Stomach (tissue), 9 donors: ENCODE measurements around the gene PPOX. TPM values are rescaled to one million over a fixed set of nuclear protein-coding genes. Genes with fewer than 3 reads are reported as not detected.

ENCODE experiments used
- DNase-seq, 2 donors: peaks; one replicate each; pipeline versions ENCODE4 v3.0.0 to v3.0.0-alpha.2; 2013 to 2019
- H3K27ac ChIP-seq, 5 donors: fragments of 200-600 bp in 4 of 5; sonication (generic) in 4 of 5; one replicate each; pipeline ENCODE4 v1.5.1; 2013 to 2019; ENCODE audit warnings: mild to moderate bottlenecking in 1 of 5, moderate library complexity in 1 of 5
- H3K27me3 ChIP-seq, 3 donors: fragments of 200-600 bp; sonication (generic); one replicate each; pipeline ENCODE4 v1.5.1; 2017 to 2019; ENCODE audit warnings: mixed run types in 1 of 3
- H3K36me3 ChIP-seq, 4 donors: fragments of 200-600 bp; sonication (generic); 1 replicate in 3 of 4; 2 replicates in 1 of 4; pipeline ENCODE4 v1.5.1; 2016 to 2019
- H3K4me1 ChIP-seq, 4 donors: fragments of 200-600 bp; sonication (generic); one replicate each; pipeline ENCODE4 v1.5.1; 2016 to 2019
- H3K4me3 ChIP-seq, 4 donors: fragments of 200-600 bp; sonication (generic) in 3 of 4; one replicate each; pipeline ENCODE4 v1.5.1; 2016 to 2019; ENCODE audit warnings: mild to moderate bottlenecking in 1 of 4
- H3K9me3 ChIP-seq, 4 donors: fragments of 200-600 bp; sonication (generic); one replicate each; pipeline ENCODE4 v1.5.1; 2016 to 2019
- CTCF ChIP-seq, 7 experiments: fragments of 450-650 bp in 4 of 7; fragments of 200-600 bp in 3 of 7; sonication (generic) in 3 of 7; IDR thresholded peaks; one replicate each; pipeline ENCODE4 v1.5.1; 2016 to 2019; ENCODE audit warnings: antibody characterized with exemption in 7 of 7, control low read depth in 2 of 7, mild to moderate bottlenecking in 1 of 7
- EP300 ChIP-seq: sonication (generic); formaldehyde crosslinking; IDR thresholded peaks from one replicate; pipeline ENCODE4 v1.6.1; 2017; ENCODE audit warnings: antibody characterized with exemption
- POLR2A ChIP-seq, 4 donors: fragments of 450-650 bp; IDR thresholded peaks; one replicate each; pipeline ENCODE4 v1.6.1; 2016; ENCODE audit warnings: antibody characterized with exemption in 4 of 4, control low read depth in 2 of 4, mild to moderate bottlenecking in 1 of 4, moderate library complexity in 1 of 4
- POLR2AphosphoS5 ChIP-seq, 3 donors: sonication (generic); formaldehyde crosslinking; IDR thresholded peaks; one replicate each; pipeline ENCODE4 v1.6.1; 2016; ENCODE audit warnings: antibody characterized with exemption in 3 of 3
- WGBS, 5 donors: extraction: QIAGEN DNeasy Blood & Tissue Kit in 3 of 5; methylation state at CpG; one replicate each; pipeline versions ENCODE4 v1.1.5 to v1.1.7; 2013 to 2018; 5-methylcytosine and 5-hydroxymethylcytosine counted together
- intact Hi-C: fragments of 100-400 bp; cut with DNase I; formaldehyde crosslinking; loops from one replicate; pipeline ENCODE4 v1.15.1; 2023; ENCODE audit warnings: low total_unique reads
- polyA plus RNA-seq, 3 donors: library from polyadenylated mRNA; stranded (reverse); fragments of 200-250 nt; gene quantifications; one replicate each; pipeline ENCODE4 v1.2.3, GENCODE V29; 2013
- total RNA-seq, 5 donors: library from RNA; depleted of rRNA; stranded (reverse); fragments of >200 nt; gene quantifications; one replicate each; pipeline versions ENCODE4 v1.1.0 to v1.2.3, GENCODE V29; 2014 to 2016
- donor health status: healthy with polysubstance abuse.
- donor health status: Bipolar disorder and iron deficiency.
- donor health status: healthy.

PPOX gene
- total and polyA plus RNA-seq, 8 donors = 9.5 to 52.7 (median 31.8) TPM

GRCh38 chr1:161216945-161217712, 50.9 kb downstream of the PPOX start:
- H3K4me1 ChIP-seq = peaks cover 0 to 10% (median 0%) of the 10 kb centered on the region in 4 donors
- WGBS, 5 donors = 39 to 63% (median 44%) methylated on average over 7 of the region's 7 CpGs
- H3K4me3 ChIP-seq = peak overlapping the region in 3 of 4 donors; percentile 26 to 32 (median 31)
- no peaks in the 10 kb centered on the region for H3K27me3 ChIP-seq
- intact Hi-C loops = no loop called here
- no peak for DNase-seq
- H3K36me3 ChIP-seq = peaks cover 25 to 41% (median 32%) of the 10 kb centered on the region in 4 donors
- peak overlapping the region; percentile 55 to 87 (median 77) for H3K27ac ChIP-seq
- no peaks in the 10 kb centered on the region for H3K9me3 ChIP-seq
- TF ChIP-seq POLR2AphosphoS5 (IDR thresholded peaks at IDR 0.05) (peak in 2 of 3 donors; percentile 49 to 57), EP300 (no peak), POLR2A (IDR thresholded peaks at IDR 0.05) (no peak)

- Histone ChIP-seq H3K4me1 (peaks cover 0 to 10% (median 0%) of the 10 kb centered on the region in 4 donors), H3K27ac (peak overlapping the region in 4 of 5 donors; percentile 60 to 87 (median 80)), H3K27me3 (no peaks in the 10 kb centered on the region), H3K36me3 (peaks cover 18 to 34% (median 25%) of the 10 kb centered on the region in 4 donors), H3K4me3 (peak overlapping the region in 1 of 4 donors; percentile 32), H3K9me3 (no peaks in the 10 kb centered on the region)
- intact Hi-C loops = no loop called here
- no peak for TF ChIP-seq POLR2AphosphoS5 (IDR thresholded peaks at IDR 0.05)
- TF ChIP-seq POLR2A (IDR thresholded peaks at IDR 0.05) = no peak
- no peak for TF ChIP-seq EP300
- no peak for TF ChIP-seq CTCF (IDR thresholded peaks at IDR 0.05)
- DNase-seq = no peak
- WGBS, 5 donors = 71 to 75% (median 73%) methylated on average over 5 to 6 of the region's 6 CpGs
Measured at GRCh38 chr1:161217831-161218230, 51.6 kb downstream of the PPOX start.

- peaks cover 0 to 10% (median 0%) of the 10 kb centered on the region in 4 donors for H3K4me1 ChIP-seq
- WGBS, 5 donors = 49 to 65% (median 60%) methylated on average over 7 to 8 of the region's 8 CpGs
- H3K4me3 ChIP-seq = peak overlapping the region in 1 of 4 donors; percentile 32
- intact Hi-C loops = no loop called here
- H3K27me3 ChIP-seq = no peaks in the 10 kb centered on the region
- TF ChIP-seq POLR2AphosphoS5 (IDR thresholded peaks at IDR 0.05) (no peak), POLR2A (IDR thresholded peaks at IDR 0.05) (no peak)
- DNase-seq = no peak
- H3K27ac ChIP-seq = peak overlapping the region in 2 of 5 donors; percentile 83 to 87
- H3K36me3 ChIP-seq = peaks cover 12 to 27% (median 19%) of the 10 kb centered on the region in 4 donors
- no peaks in the 10 kb centered on the region for H3K9me3 ChIP-seq
Measured at GRCh38 chr1:161218301-161219077, 52.3 kb downstream of the PPOX start.

GRCh38 chr1:161219078-161219892, 53.1 kb downstream of the PPOX start:
- TF ChIP-seq POLR2AphosphoS5 (IDR thresholded peaks at IDR 0.05) = no peak
- TF ChIP-seq POLR2A (IDR thresholded peaks at IDR 0.05) = no peak
- TF ChIP-seq EP300 = no peak
- no peak for TF ChIP-seq CTCF (IDR thresholded peaks at IDR 0.05)
- H3K4me3 ChIP-seq = no peak overlapping the region
- H3K27ac ChIP-seq = no peak overlapping the region
- H3K4me1 ChIP-seq = peaks cover 0 to 16% (median 0%) of the 10 kb centered on the region in 4 donors
- intact Hi-C loops = no loop called here
- H3K27me3 ChIP-seq = no peaks in the 10 kb centered on the region
- no peak for DNase-seq
- WGBS, 5 donors = 84 to 91% (median 88%) methylated on average over 5 of the region's 5 CpGs
- H3K9me3 ChIP-seq = no peaks in the 10 kb centered on the region
- H3K36me3 ChIP-seq = peaks cover 4 to 19% (median 11%) of the 10 kb centered on the region in 4 donors
